GM12801 (cell line): ENCODE data around the gene SLF2.

Experiments used
- CTCF ChIP-seq: IDR thresholded peaks from one replicate; pipeline ENCODE4 v1.5.1; 2011; ENCODE audit warnings: control low read depth; ENCODE audit not compliant: insufficient read length; ENCODE audit errors: extremely low read depth

Gene SLF2

GRCh38 chr10:101000127-101000914, 87.6 kb downstream of the SLF2 start:
- TF ChIP-seq CTCF = no peak

- TF ChIP-seq CTCF = no peak
Measured at GRCh38 chr10:101000915-101001658, 88.3 kb downstream of the SLF2 start.

GRCh38 chr10:101001659-101002035, 88.9 kb downstream of the SLF2 start:
- no peak for TF ChIP-seq CTCF

GRCh38 chr10:101002456-101002855, 89.7 kb downstream of the SLF2 start:
- no peak for TF ChIP-seq CTCF

GRCh38 chr10:101003639-101004206, 91.0 kb downstream of the SLF2 start:
- no peak for TF ChIP-seq CTCF

GRCh38 chr10:101005361-101005760, 92.6 kb downstream of the SLF2 start:
- no peak for TF ChIP-seq CTCF

- TF ChIP-seq CTCF = no peak
Measured at GRCh38 chr10:101005869-101006567, 93.3 kb downstream of the SLF2 start.
